GM12892 (cell line): ENCODE results near the gene ETFDH.

Source experiments
- POLR2A ChIP-seq: IDR thresholded peaks from 2 replicates; pipeline ENCODE4 v1.6.1; 2011; ENCODE audit warnings: low read depth, low read length, control low read depth
- POLR2AphosphoS5 ChIP-seq: IDR thresholded peaks from 2 replicates; pipeline ENCODE4 v1.6.1; 2011; ENCODE audit warnings: low read depth, low read length, control low read depth
- TAF1 ChIP-seq: IDR thresholded peaks from 2 replicates; pipeline ENCODE4 v1.6.1; 2011; ENCODE audit warnings: low read depth, mild to moderate bottlenecking, control low read depth, low read length, borderline replicate concordance

GRCh38 chr4:158729716-158730559 is 57.8 kb downstream of the ETFDH start:
- TF ChIP-seq POLR2A = no peak
- TF ChIP-seq TAF1 = no peak
- TF ChIP-seq POLR2AphosphoS5 = no peak
